Measurements from ENCODE around the gene PAPOLG.

- TF ChIP-seq, protein P1, sequence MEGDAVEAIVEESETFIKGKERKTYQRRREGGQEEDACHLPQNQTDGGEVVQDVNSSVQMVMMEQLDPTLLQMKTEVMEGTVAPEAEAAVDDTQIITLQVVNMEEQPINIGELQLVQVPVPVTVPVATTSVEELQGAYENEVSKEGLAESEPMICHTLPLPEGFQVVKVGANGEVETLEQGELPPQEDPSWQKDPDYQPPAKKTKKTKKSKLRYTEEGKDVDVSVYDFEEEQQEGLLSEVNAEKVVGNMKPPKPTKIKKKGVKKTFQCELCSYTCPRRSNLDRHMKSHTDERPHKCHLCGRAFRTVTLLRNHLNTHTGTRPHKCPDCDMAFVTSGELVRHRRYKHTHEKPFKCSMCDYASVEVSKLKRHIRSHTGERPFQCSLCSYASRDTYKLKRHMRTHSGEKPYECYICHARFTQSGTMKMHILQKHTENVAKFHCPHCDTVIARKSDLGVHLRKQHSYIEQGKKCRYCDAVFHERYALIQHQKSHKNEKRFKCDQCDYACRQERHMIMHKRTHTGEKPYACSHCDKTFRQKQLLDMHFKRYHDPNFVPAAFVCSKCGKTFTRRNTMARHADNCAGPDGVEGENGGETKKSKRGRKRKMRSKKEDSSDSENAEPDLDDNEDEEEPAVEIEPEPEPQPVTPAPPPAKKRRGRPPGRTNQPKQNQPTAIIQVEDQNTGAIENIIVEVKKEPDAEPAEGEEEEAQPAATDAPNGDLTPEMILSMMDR (conservative IDR thresholded peaks at IDR 0.05; ENCODE audit: low read depth, low read length) = no peak
- TF ChIP-seq CEBPB (IDR thresholded peaks at IDR 0.05; ENCODE audit: low read depth, low read length) = no peak
- no peak for TF ChIP-seq POLR2A (IDR thresholded peaks at IDR 0.05; ENCODE audit: low read depth, low read length)
- no peak for TF ChIP-seq NFE2L2 (IDR thresholded peaks at IDR 0.05; ENCODE audit: low read depth, low read length)
- no peak for TF ChIP-seq RFX5 (IDR thresholded peaks at IDR 0.05; ENCODE audit: low read depth, low read length)
- TF ChIP-seq USF2 (IDR thresholded peaks at IDR 0.05; ENCODE audit: low read depth, low read length) = no peak
- TF ChIP-seq RAD21 (IDR thresholded peaks at IDR 0.05; ENCODE audit: low read length) = no peak
- no peak for TF ChIP-seq FOS (IDR thresholded peaks at IDR 0.05; ENCODE audit: low read depth, low read length)
- TF ChIP-seq MAFK (IDR thresholded peaks at IDR 0.05; ENCODE audit: low read depth, low read length) = no peak
- no peak for TF ChIP-seq MAZ (IDR thresholded peaks at IDR 0.05; ENCODE audit: borderline replicate concordance, low read depth, low read length)
- no peak for TF ChIP-seq SMC3 (IDR thresholded peaks at IDR 0.05; ENCODE audit: low read depth, low read length)
- no peak for TF ChIP-seq BHLHE40 (IDR thresholded peaks at IDR 0.05; ENCODE audit: low read depth, low read length)
- TF ChIP-seq RCOR1 (IDR thresholded peaks at IDR 0.05; ENCODE audit: insufficient replicate concordance, low read length) = no peak
- TF ChIP-seq CHD1 (IDR thresholded peaks at IDR 0.05; ENCODE audit: low read depth, low read length) = no peak
Observed at GRCh38 chr2:60826111-60826510, 70.0 kb downstream of the PAPOLG start.
